Trophoblast cell (in vitro differentiated cells and primary cell): ENCODE results near the gene ROR1.
A peak's percentile ranks its signal among the peaks of the same experiment; 100 is the strongest.

Experiments
- DNase-seq, 2 donors: peaks; one replicate each; pipeline ENCODE4 v3.0.0-alpha.2; 2016
- H2AFZ ChIP-seq: 2 replicates; pipeline ENCODE4 v1.6.1; 2013; ENCODE audit warnings: low read length, moderate library complexity, mild to moderate bottlenecking; ENCODE audit not compliant: insufficient read depth, poor library complexity
- H2AK5ac ChIP-seq: 2 replicates; pipeline ENCODE4 v1.6.1; 2013; ENCODE audit warnings: mild to moderate bottlenecking, low read length
- H2BK120ac ChIP-seq: 2 replicates; pipeline ENCODE4 v1.6.1; 2013; ENCODE audit warnings: low read length, mild to moderate bottlenecking, moderate library complexity; ENCODE audit not compliant: insufficient read depth, poor library complexity
- H2BK12ac ChIP-seq: 2 replicates; pipeline ENCODE4 v1.6.1; 2013; ENCODE audit warnings: mild to moderate bottlenecking, low read length, moderate library complexity
- H2BK5ac ChIP-seq: 2 replicates; pipeline ENCODE4 v1.6.1; 2013; ENCODE audit warnings: low read length, low read depth, moderate library complexity, mild to moderate bottlenecking; ENCODE audit not compliant: poor library complexity
- H3K14ac ChIP-seq: 2 replicates; pipeline ENCODE4 v1.6.1; 2013; ENCODE audit warnings: mild to moderate bottlenecking, low read length
- H3K18ac ChIP-seq: 2 replicates; pipeline ENCODE4 v1.6.1; 2013; ENCODE audit warnings: mild to moderate bottlenecking, low read length
- H3K23ac ChIP-seq: 2 replicates; pipeline ENCODE4 v1.6.1; 2013; ENCODE audit warnings: low read length
- H3K27ac ChIP-seq: 2 replicates; pipeline ENCODE4 v1.5.1; 2013; ENCODE audit warnings: low read depth, mild to moderate bottlenecking, inconsistent platforms, low read length, moderate library complexity
- H3K27me3 ChIP-seq: 2 replicates; pipeline ENCODE4 v1.6.1; 2013; ENCODE audit warnings: inconsistent platforms, mild to moderate bottlenecking, low read length, moderate library complexity; ENCODE audit not compliant: insufficient read depth
- H3K36me3 ChIP-seq, 2 experiments: 1 replicate in 1 of 2; 2 replicates in 1 of 2; pipeline ENCODE4 v1.6.1; 2013; ENCODE audit warnings: low read length in 2 of 2, mild to moderate bottlenecking in 2 of 2, moderate library complexity in 1 of 2; ENCODE audit not compliant: insufficient read depth in 2 of 2, control insufficient read depth in 1 of 2
- H3K4ac ChIP-seq: 2 replicates; pipeline ENCODE4 v1.6.1; 2013; ENCODE audit warnings: low read depth, mild to moderate bottlenecking, low read length, moderate library complexity
- H3K4me1 ChIP-seq, 2 experiments: 1 replicate in 1 of 2; 2 replicates in 1 of 2; pipeline ENCODE4 v1.6.1; 2013; ENCODE audit warnings: low read length in 2 of 2, mild to moderate bottlenecking in 2 of 2, moderate library complexity in 1 of 2; ENCODE audit not compliant: insufficient read depth in 2 of 2, control insufficient read depth in 1 of 2
- H3K4me2 ChIP-seq: 2 replicates; pipeline ENCODE4 v1.6.1; 2013; ENCODE audit warnings: inconsistent platforms, mild to moderate bottlenecking, low read length, moderate library complexity
- H3K4me3 ChIP-seq: 2 replicates; pipeline ENCODE4 v1.5.1; 2013; ENCODE audit warnings: mild to moderate bottlenecking, low read depth, low read length, inconsistent platforms
- H3K79me1 ChIP-seq: one replicate; pipeline ENCODE4 v1.6.1; 2013; ENCODE audit warnings: low read length
- H3K79me2 ChIP-seq: 2 replicates; pipeline ENCODE4 v1.6.1; 2013; ENCODE audit warnings: low read length, mild to moderate bottlenecking; ENCODE audit not compliant: control insufficient read depth, insufficient read depth, poor library complexity
- H3K9ac ChIP-seq: 2 replicates; pipeline ENCODE4 v1.6.1; 2013; ENCODE audit warnings: mild to moderate bottlenecking, low read length
- H3K9me3 ChIP-seq: 2 replicates; pipeline ENCODE4 v1.6.1; 2013; ENCODE audit warnings: low read depth, mild to moderate bottlenecking, control low read depth, inconsistent platforms, low read length; ENCODE audit not compliant: insufficient read depth
- H4K12ac ChIP-seq: 2 replicates; pipeline ENCODE4 v1.6.1; 2013; ENCODE audit warnings: low read depth, mild to moderate bottlenecking, low read length, moderate library complexity
- H4K8ac ChIP-seq: 2 replicates; pipeline ENCODE4 v1.6.1; 2013; ENCODE audit warnings: low read depth, mild to moderate bottlenecking, low read length, moderate library complexity
- H4K91ac ChIP-seq: one replicate; pipeline ENCODE4 v1.6.1; 2013; ENCODE audit warnings: low read depth, mild to moderate bottlenecking, low read length, moderate library complexity
- WGBS: extraction: QIAGEN DNeasy Blood & Tissue Kit; methylation state at CpG from one replicate; pipeline ENCODE4 v1.1.7; 2013; ENCODE audit warnings: missing lambda C conversion rate; ENCODE audit not compliant: insufficient read length, insufficient coverage; ENCODE audit errors: extremely low coverage; 5-methylcytosine and 5-hydroxymethylcytosine counted together

The ROR1 gene

GRCh38 chr1:63833363-63834119, 59.7 kb downstream of the ROR1 start:
- H2BK12ac ChIP-seq: no peak overlapping the region
- WGBS: no CpG with 5 or more reads among the region's 7 CpGs

DNA sequence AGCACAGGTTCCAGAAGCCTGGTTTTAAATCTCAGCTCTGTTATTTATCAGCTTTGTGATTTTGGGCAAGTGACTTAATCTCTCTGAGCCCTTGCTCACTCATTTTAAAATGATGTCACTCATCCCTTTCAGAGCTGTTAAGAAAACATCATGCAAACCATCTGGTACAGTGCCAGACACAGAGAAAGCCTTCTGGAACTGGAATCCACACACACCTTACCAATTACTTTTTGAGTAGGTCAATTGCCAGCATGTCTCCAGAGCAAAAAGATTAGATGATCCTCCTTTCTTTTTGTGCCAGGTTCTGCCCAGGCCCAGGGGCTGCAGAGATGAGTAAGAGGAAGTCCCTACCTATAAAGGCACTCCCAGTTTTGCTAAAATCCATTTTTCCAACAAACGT, 61.3 kb downstream of the ROR1 start:
- no peak overlapping the region for H2AK5ac ChIP-seq
- WGBS: no CpG with 5 or more reads among the region's 1 CpG
- H3K14ac ChIP-seq: no peak overlapping the region
- H3K4me2 ChIP-seq: no peak overlapping the region
- H3K27ac ChIP-seq: no peak overlapping the region
- H2BK12ac ChIP-seq: no peak overlapping the region
- H3K79me2 ChIP-seq: no peaks in the 10 kb centered on the region
- H3K4me1 ChIP-seq: peaks cover 12 to 30% of the 10 kb centered on the region in 2 experiments
- H2BK120ac ChIP-seq: no peak overlapping the region
- H3K4me3 ChIP-seq: no peak overlapping the region
- H3K36me3 ChIP-seq: no peaks in the 10 kb centered on the region
- H3K9ac ChIP-seq: no peak overlapping the region
- H3K23ac ChIP-seq: no peak overlapping the region
- no peak overlapping the region for H4K91ac ChIP-seq
- H2AFZ ChIP-seq: no peak overlapping the region
- H3K27me3 ChIP-seq: no peaks in the 10 kb centered on the region
- no peak overlapping the region for H3K18ac ChIP-seq
- H3K79me1 ChIP-seq: peaks cover 4% of the 10 kb centered on the region
- H4K8ac ChIP-seq: no peak overlapping the region
- no peak overlapping the region for H3K4ac ChIP-seq
- no peak for DNase-seq
- no peaks in the 10 kb centered on the region for H3K9me3 ChIP-seq
- H2BK5ac ChIP-seq: no peak overlapping the region
- H4K12ac ChIP-seq: no peak overlapping the region

More at GRCh38 chr1:63833363-63834119, 59.7 kb downstream of the ROR1 start:
- Histone ChIP-seq H2AFZ (no peak overlapping the region), H2BK120ac (no peak overlapping the region), H3K14ac (no peak overlapping the region), H4K12ac (no peak overlapping the region), H3K79me2 (no peaks in the 10 kb centered on the region), H4K91ac (peak overlapping the region; percentile 57), H3K23ac (no peak overlapping the region), H2AK5ac (peak overlapping the region; percentile 9), H4K8ac (no peak overlapping the region), H3K36me3 (no peaks in the 10 kb centered on the region), H3K18ac (peak overlapping the region; percentile 46), H3K79me1 (peaks cover 4% of the 10 kb centered on the region), H3K4me3 (no peak overlapping the region), H3K27me3 (no peaks in the 10 kb centered on the region), H3K9me3 (no peaks in the 10 kb centered on the region), H3K27ac (no peak overlapping the region), H3K4me1 (peaks cover 12 to 30% of the 10 kb centered on the region in 2 experiments), H2BK5ac (peak overlapping the region; percentile 39), H3K9ac (no peak overlapping the region), H3K4ac (peak overlapping the region; percentile 72), H3K4me2 (no peak overlapping the region)
- peak in 1 of 2 donors; percentile 15 for DNase-seq

- Histone ChIP-seq H4K12ac (no peak overlapping the region), H3K18ac (no peak overlapping the region), H2AK5ac (no peak overlapping the region), H4K8ac (no peak overlapping the region), H3K4me1 (peaks cover 5 to 23% of the 10 kb centered on the region in 2 experiments), H2BK12ac (no peak overlapping the region), H3K79me2 (no peaks in the 10 kb centered on the region), H4K91ac (no peak overlapping the region), H3K4me3 (no peak overlapping the region), H2AFZ (no peak overlapping the region), H3K27ac (no peak overlapping the region), H3K79me1 (no peaks in the 10 kb centered on the region), H3K4me2 (no peak overlapping the region), H2BK5ac (no peak overlapping the region), H3K23ac (no peak overlapping the region), H3K9me3 (no peaks in the 10 kb centered on the region), H3K4ac (no peak overlapping the region), H3K14ac (no peak overlapping the region), H3K27me3 (no peaks in the 10 kb centered on the region), H3K36me3 (no peaks in the 10 kb centered on the region), H3K9ac (no peak overlapping the region), H2BK120ac (no peak overlapping the region)
- DNase-seq: no peak
- WGBS: no CpG with 5 or more reads among the region's 1 CpG
These were observed 62.6 kb downstream of the ROR1 start for GRCh38 chr1:63836374-63836773.

DNA sequence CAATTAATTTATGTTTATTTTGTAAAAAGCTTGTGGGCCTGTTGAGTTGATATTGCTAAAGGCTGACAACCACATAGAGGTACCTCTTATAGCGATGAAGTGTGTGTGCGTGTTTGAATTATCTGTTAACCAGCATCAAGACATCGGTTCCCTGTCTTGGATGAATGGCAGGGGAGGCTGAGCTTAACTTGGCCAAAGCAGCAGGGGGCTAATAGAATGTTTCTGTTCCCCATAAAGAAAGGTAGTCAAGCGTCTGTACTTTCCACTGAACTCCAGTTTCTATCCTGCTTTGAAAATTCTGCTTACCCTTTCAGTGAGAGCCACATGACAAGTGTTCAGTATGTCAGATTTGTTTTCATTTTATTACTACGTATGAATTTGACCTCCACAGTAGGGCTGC, 63.0 kb downstream of the ROR1 start:
- H2BK120ac ChIP-seq: no peak overlapping the region
- no peak overlapping the region for H2AFZ ChIP-seq
- WGBS: no CpG with 5 or more reads among the region's 5 CpGs
- no peak for DNase-seq
- no peaks in the 10 kb centered on the region for H3K9me3 ChIP-seq
- H3K4ac ChIP-seq: no peak overlapping the region
- H2AK5ac ChIP-seq: no peak overlapping the region
- no peak overlapping the region for H3K18ac ChIP-seq
- H3K4me1 ChIP-seq: peaks cover 5 to 21% of the 10 kb centered on the region in 2 experiments
- no peak overlapping the region for H4K8ac ChIP-seq
- no peak overlapping the region for H3K4me2 ChIP-seq
- no peak overlapping the region for H3K14ac ChIP-seq
- no peak overlapping the region for H2BK5ac ChIP-seq
- no peaks in the 10 kb centered on the region for H3K36me3 ChIP-seq
- no peaks in the 10 kb centered on the region for H3K27me3 ChIP-seq
- no peak overlapping the region for H3K27ac ChIP-seq
- H2BK12ac ChIP-seq: no peak overlapping the region
- no peak overlapping the region for H4K91ac ChIP-seq
- H3K79me1 ChIP-seq: no peaks in the 10 kb centered on the region
- no peak overlapping the region for H3K23ac ChIP-seq
- no peak overlapping the region for H3K9ac ChIP-seq
- H4K12ac ChIP-seq: no peak overlapping the region
- H3K4me3 ChIP-seq: no peak overlapping the region
- no peaks in the 10 kb centered on the region for H3K79me2 ChIP-seq
